Activated T-helper 1 cell treated with anti-CD3 and anti-CD28 coated beads, Interleukin-2, amount 50 U/mL, for 16 hours (primary cell): Measurements from ENCODE around the gene SYTL3.
A peak's percentile ranks its signal among the peaks of the same experiment; 100 is the strongest.
"Not testable (repeated sequence)": the region's sequence is repeated elsewhere in the genome, so short reads cannot be mapped to it uniquely, and the experiment has no call there.

Experiments used
- DNase-seq, 2 donors: peaks; one replicate each; pipeline ENCODE4 v3.0.0-alpha.2; 2020; ENCODE audit warnings: low read depth in 1 of 2, low spot score in 1 of 2

Gene SYTL3

DNA sequence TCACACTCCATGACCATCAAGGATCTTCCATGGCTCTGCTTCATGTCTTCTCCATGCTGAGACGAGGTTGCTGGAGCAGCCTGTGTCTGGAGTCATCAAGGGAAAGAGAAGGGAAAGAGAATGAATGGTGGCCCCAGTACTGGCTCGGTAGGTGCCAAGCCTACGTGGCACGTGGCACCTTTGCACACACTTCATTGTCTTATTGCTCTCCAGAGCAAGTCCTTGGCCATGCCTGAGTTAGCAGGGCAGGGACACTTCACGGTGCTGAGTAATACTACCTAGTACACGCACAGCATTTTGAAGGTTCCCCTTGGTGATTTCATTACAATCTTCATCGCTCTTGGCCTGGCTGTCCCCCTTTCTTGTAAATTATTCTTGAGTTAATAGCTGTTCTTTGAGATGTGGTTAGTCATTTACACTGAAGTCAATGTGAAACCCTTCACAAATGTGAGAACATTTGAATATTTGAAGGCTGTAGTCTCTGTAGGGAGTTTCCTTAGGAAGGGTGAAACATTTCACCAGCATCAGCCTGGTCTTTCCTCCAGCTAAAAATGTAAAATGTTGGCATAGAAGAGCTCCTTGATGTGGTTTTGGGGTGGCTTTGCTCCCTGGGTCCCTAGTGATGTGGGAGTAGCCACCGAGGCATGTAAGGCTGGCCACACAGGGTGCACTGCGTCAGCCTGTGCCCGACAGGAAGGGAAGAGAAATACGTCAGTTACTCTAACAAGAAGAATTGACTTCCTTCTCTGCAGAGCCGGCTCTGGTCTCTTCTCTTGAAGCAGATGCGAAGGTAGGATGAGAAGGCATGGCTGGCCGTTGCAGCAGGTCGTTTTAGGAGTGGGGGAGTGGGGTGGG is at the start of gene SYTL3:
SYTL3 (plus strand) TSS at position 766 of the 855 bp plus-strand sequence. CDS start 13,215 bp downstream, outside the sequence.
- peak; percentile 41 to 62 for DNase-seq

DNA sequence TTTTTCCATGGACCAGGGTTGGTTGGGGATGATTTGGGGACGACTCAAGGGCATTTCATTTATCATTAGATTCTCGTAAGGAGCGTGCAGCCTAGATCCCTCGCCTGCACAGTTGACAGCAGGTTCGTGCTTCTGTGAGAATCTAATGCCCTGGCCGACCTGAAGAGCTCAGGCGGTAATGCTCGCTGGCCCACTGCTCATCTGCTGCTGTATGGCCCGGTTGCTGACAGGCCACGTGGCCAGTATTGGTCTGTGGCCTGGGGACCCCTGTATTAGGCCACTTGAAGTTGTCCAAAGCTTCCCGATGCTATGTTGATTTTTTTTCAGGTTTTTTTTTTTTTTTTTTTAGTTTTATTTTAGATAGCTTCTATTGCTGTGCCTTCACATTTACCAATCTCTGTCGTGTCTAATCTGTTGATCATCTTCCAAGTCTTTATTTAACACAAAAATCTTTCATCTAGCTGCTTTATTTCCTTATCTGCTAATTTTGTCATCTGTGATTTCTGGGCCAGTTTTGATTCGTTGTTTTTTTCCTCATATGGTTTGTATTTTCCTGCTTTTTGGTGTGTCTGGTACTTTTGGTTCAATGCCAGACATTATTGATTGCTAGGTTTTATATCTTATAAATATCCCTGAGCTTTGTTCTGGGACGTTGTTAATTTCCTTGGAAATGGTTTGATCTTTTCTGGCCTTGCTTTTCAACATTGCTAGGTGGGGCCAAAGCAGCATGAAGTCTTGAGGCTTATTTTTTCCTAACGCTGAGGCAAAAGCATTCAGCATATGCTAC is 46.4 kb upstream of the SYTL3 start:
- no peak for DNase-seq

DNA sequence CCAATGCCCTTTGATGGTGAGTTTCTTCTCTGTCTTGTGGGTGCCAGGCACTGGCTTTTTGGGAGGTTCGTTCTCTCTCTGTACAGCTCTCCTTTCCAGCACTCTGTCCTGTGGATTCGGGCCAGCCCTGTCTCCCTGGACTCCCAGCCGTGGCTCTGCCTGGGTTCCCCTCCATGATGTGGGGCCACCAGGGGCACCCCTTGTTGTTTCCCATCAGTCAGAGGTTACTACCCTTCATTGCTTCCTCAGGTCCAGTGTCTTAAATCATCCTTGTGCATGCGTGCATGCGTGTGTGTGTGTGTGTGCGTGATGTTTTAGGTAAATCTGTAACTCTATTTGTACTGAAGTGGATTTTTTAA is 45.8 kb upstream of the SYTL3 start:
- DNase-seq = no peak

GRCh38 chr6:158605266-158605878 is 44.5 kb upstream of the SYTL3 start:
- DNase-seq = no peak

GRCh38 chr6:158606011-158606410 is 43.8 kb upstream of the SYTL3 start:
- DNase-seq = not testable (repeated sequence)

GRCh38 chr6:158606935-158607334 is 42.9 kb upstream of the SYTL3 start:
- no peak for DNase-seq

DNA sequence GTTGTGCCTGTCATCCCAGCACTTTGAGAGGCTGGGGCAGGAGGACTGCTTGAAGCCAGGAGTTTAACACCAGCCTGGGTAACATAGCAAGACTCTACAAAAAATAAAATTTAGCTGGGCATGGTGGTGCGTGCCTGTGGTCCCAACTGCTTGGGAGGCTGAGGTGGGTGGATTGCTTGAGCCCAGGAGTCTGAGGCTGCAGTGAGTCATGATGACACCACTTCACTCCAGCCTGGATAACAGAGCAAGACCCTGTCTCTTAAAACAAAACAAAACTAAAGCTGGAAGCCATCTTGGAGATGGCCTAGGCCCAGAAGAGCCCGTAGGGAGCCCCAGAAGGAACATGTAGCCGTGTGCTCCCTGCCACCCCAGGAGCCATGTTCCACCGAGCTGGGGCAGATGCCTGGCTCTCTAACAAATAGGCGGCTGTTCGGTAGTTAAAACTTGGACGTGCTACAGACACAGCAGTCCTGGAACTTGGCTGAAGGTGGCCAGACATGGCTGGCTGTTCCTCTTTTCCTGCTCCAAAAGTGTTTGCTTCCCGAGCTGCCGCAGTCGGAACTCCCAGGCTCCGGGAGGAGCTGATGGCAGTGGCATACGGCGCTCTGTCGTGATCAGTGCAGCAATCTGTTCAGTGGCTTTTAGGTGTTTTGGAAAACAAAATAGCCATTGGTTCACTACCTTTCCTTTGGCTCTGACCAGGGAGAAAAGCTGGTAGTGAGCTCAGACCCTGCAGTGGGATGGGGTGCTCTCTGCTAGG is 42.3 kb upstream of the SYTL3 start:
- DNase-seq = no peak

GRCh38 chr6:158608221-158608620 is 41.6 kb upstream of the SYTL3 start:
- DNase-seq = no peak

GRCh38 chr6:158609455-158610155 is 40.2 kb upstream of the SYTL3 start:
- no peak for DNase-seq

GRCh38 chr6:158610319-158610968 is 39.4 kb upstream of the SYTL3 start:
- no peak for DNase-seq

DNA sequence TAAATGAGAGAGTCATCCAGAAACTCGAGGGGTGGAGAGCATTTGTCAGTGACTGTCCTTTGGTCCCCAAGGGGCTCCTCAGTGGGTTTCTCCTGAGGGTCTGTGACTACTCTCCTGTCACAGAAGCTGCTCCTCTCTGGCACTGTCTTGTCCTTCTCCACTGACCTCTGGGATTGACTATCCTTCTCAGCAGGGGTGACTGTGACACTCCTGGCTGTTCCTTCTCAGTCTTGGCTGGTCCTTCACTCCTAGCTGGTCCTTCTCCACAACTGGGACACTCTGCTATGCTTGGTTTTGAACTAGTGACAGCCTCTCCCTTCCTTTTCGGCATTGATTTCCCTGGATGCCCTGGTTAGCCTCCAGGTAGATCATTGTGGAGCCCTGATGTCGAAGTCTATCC is 38.8 kb upstream of the SYTL3 start:
- no peak for DNase-seq

DNA sequence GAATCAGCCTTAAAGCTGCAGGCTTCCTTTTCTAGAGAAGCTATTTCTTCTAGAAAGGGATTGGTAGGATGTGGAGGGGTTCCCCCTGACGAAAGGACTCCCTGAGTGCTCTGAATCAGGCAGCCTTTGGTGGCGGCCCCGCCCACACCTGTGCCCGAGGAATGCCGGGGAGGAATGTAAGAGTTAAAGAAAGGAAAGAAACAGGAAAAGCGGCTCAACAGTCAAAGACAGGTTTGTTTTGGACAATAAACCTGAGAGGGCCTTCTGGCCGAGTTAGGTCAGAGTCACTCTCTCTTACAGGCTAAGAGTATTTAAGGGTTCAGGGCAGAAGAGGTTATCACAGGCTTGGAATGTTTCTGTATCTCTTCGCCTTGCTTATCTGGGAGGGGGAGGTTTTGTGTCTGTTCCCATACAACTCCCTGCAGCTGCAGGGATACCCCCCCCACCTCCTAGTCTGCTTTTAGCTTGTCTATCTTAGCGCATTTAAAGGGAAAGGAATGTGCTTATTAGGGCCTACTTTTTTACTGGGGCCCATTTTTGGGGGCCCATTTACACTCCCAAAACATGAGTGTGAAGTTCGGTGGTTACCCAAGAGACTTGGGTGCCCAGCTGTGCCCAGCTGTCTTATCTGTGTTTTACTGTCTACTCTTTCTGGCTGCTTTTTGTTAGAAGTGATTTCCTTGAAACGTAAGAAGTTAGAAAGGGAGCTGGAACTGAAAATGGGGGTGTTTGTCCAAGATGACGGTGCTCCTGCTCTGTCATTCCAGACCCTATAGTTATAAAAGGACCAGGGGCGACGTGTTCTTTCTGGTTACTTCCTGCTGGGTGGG is 38.1 kb upstream of the SYTL3 start:
- DNase-seq = no peak

- not testable (repeated sequence) for DNase-seq
Observed at GRCh38 chr6:158614606-158615005, 35.2 kb upstream of the SYTL3 start.

DNA sequence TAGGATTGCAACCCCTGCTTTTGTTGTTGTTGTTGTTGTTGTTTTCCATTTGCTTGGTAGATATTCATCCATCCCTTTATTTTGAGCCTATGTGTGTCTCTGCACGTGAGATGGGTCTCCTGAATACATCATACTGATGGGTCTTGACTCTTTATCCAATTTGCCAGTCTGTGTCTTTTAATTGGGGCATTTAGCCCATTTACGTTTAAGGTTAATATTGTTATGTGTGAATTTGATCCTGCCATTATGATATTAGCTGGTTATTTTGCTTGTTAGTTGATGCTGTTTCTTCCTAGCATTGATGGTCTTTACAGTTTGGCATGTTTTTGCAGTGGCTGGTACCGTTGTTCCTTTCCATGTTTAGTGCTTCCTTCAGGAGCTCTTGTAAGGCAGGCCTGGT is 31.6 kb upstream of the SYTL3 start:
- not testable (repeated sequence) for DNase-seq

DNA sequence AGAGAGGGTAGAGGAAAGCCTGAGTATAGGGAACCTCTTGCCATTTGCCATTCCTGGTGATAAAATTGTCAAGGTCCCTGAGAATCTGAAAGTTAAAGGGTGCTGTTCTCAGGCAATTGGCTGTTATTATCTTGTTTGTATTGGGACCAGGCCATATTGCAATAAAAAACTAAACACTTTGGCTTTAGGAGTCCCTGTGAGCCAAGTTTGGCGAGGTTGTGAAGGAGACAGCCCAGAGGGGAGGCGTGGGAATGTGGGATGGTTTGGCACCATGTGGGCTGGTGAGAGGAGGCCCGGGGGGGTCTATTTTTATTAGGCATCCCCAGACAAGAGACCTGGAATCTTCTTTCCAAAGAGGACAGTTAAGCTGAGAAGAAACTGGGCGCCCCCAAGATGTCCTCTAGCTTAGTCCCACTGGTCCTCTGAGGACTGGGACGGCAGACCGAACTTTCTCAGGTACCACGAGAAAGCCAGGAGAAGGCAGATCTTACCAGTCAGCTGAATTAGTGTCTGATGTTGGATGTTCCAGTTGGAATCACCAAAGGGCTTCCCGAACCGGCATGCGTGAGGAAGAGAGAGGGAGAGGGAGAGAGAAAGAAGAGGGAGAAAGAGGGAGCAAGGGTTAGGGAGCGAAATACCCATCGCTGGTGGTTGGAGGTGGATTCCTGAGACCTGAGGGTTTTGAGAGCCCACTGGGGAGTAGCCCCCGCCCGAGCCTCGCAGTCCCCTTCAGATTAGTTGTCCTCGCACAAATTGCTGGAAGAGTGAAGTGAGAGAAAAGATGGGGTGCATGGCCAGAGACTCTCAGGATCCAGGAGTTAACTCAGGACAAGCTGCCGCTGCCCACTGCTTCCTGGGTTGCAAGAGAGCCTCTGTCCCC is 29.7 kb upstream of the SYTL3 start:
- no peak for DNase-seq

DNA sequence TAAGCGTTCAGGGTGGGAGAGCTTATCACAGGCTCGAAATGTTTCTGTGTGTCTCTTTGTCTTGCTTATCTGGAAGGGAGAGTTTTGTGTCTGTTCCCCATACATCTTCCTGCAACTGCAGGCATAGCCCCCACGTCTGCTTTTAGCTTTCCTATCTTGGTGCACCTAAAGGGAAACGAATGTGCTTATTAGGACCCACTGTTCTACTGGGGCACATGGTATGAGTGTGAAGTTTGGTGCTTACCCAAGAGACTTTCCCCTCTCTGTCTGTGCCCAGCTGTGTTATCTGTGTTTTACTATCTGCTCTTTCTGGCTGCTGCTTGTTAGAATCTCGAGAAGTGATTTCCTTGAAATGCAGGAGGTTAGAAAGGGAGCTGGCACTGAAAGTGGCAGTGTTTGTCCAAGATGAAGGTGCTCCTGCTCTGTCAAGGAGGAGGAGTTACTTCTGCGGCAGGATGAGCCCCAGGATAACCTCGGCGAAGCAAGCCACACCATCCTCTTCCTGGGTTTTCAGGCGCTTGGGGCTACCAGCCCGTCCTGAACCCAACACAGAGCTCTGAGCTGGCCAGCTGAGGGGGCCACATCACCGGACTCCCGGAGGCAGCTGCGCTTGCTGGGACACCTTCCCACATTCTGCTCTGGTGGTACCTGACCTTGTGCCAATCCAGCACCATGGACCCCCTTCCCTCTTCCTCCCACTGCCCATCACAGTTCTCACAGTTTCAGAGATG is 28.7 kb upstream of the SYTL3 start:
- DNase-seq = no peak

- no peak for DNase-seq
Observed at GRCh38 chr6:158621694-158622544, 27.9 kb upstream of the SYTL3 start.
